ENCODE measurements around the gene LTBP3. TPM values are rescaled to one million over a fixed set of nuclear protein-coding genes. Genes with fewer than 3 reads are reported as not detected.

LTBP3 gene
- total and polyA plus RNA-seq, 2 of the 13 experiments (the other 11 are each of a cell fraction or from before 2014, with no cell fraction given) = 12.2 to 68.1 TPM

DNA sequence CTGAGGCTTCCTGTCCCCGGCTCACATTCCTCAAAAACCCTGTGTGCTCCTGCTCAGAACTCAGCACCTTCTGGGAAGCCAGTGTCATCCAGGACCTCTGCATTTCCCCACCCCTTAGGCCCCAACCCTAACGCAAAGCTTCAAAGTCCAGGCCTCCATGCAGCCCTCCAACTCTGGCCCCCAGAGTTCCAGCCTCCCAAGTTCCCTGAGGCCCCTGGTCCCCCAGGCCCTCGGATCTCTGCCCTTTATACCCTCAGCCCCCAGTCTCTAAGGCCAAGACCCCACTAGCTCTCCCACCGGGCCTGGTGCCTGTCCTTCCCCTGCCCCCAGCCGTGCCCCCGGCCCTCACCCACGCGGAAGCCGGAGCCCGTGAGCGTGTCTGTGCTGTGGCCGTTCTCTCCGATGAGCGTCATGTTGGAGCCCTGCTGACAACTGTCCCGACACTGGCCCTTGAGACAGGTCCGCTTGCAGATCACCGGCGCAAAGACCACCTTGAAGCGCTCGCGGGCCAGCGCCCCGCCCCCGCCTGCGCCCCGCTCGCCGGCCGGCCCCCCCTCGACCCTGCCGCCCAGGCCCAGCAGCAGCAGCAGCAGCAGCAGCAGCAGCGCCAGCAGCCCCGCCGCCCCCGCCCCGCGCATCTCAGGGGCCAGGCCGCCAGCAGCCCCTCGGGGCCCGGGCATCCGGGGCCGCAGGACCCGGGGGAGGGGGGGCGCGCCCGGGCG, 718 bp downstream of the LTBP3 start (continued):
- TF ChIP-seq KMT2B (CRISPR knock-in tag; IDR thresholded peaks at IDR 0.05) = peak; percentile 23; the same call in 1 of the 2 replicates
- TF ChIP-seq ELF3 (CRISPR knock-in tag; IDR thresholded peaks at IDR 0.05) = peak; percentile 28; the same call in 1 of the 2 replicates
- TF ChIP-seq XRCC5 (optimal IDR thresholded peaks at IDR 0.05; ENCODE audit: low read length) = peak; percentile 75
- 0 out of 2 replicates have a peak, but pooled peaks have one; percentile 12 for TF ChIP-seq KDM6A (CRISPR knock-in tag; IDR thresholded peaks at IDR 0.05; ENCODE audit: low read depth)
- no peak for TF ChIP-seq ZNF552 (CRISPR knock-in tag; IDR thresholded peaks at IDR 0.05; ENCODE audit: borderline replicate concordance)
- TF ChIP-seq, protein P1, sequence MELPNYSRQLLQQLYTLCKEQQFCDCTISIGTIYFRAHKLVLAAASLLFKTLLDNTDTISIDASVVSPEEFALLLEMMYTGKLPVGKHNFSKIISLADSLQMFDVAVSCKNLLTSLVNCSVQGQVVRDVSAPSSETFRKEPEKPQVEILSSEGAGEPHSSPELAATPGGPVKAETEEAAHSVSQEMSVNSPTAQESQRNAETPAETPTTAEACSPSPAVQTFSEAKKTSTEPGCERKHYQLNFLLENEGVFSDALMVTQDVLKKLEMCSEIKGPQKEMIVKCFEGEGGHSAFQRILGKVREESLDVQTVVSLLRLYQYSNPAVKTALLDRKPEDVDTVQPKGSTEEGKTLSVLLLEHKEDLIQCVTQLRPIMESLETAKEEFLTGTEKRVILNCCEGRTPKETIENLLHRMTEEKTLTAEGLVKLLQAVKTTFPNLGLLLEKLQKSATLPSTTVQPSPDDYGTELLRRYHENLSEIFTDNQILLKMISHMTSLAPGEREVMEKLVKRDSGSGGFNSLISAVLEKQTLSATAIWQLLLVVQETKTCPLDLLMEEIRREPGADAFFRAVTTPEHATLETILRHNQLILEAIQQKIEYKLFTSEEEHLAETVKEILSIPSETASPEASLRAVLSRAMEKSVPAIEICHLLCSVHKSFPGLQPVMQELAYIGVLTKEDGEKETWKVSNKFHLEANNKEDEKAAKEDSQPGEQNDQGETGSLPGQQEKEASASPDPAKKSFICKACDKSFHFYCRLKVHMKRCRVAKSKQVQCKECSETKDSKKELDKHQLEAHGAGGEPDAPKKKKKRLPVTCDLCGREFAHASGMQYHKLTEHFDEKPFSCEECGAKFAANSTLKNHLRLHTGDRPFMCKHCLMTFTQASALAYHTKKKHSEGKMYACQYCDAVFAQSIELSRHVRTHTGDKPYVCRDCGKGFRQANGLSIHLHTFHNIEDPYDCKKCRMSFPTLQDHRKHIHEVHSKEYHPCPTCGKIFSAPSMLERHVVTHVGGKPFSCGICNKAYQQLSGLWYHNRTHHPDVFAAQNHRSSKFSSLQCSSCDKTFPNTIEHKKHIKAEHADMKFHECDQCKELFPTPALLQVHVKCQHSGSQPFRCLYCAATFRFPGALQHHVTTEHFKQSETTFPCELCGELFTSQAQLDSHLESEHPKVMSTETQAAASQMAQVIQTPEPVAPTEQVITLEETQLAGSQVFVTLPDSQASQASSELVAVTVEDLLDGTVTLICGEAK (IDR thresholded peaks at IDR 0.05) = no peak
- TF ChIP-seq, protein P1 (CRISPR knock-in tag; IDR thresholded peaks at IDR 0.05) = peak; percentile 60
- TF ChIP-seq IRX3 (CRISPR knock-in tag; IDR thresholded peaks at IDR 0.05; ENCODE audit: borderline replicate concordance, low read depth) = 0 out of 2 replicates have a peak, but pooled peaks have one; percentile 29
- TF ChIP-seq HNRNPL (IDR thresholded peaks at IDR 0.05; ENCODE audit: low read depth, low read length) = peak; percentile 46; the same call in 1 of the 2 replicates
- 0 out of 2 replicates have a peak, but pooled peaks have one; percentile 26 for TF ChIP-seq ETV6 (CRISPR knock-in tag; conservative IDR thresholded peaks at IDR 0.05)
- TF ChIP-seq AHR (CRISPR knock-in tag; IDR thresholded peaks at IDR 0.05) = peak; percentile 21; the same call in 1 of the 2 replicates
- TF ChIP-seq ZBTB8A (CRISPR knock-in tag; IDR thresholded peaks at IDR 0.05; ENCODE audit: borderline replicate concordance, low read depth) = no peak
- no peak for TF ChIP-seq ZNF775 (CRISPR knock-in tag; IDR thresholded peaks at IDR 0.05; ENCODE audit: borderline replicate concordance)
- TF ChIP-seq ZNF343 (CRISPR knock-in tag; IDR thresholded peaks at IDR 0.05) = no peak
- 0 out of 2 replicates have a peak, but pooled peaks have one; percentile 16 for TF ChIP-seq ZNF776 (CRISPR knock-in tag; IDR thresholded peaks at IDR 0.05)
